GM12875 (cell line): ENCODE measurements around the gene POU6F1.

ENCODE experiments used
- H3K4me3 ChIP-seq: one replicate; pipeline ENCODE4 v1.5.1; 2011; ENCODE audit warnings: low read depth, low read length, control low read depth
- CTCF ChIP-seq: IDR thresholded peaks from 2 replicates; pipeline ENCODE4 v1.5.1; 2011; ENCODE audit warnings: low read depth, mild to moderate bottlenecking, control low read depth, inconsistent platforms, low read length, moderate library complexity, borderline replicate concordance; ENCODE audit not compliant: insufficient read depth

POU6F1 gene

GRCh38 chr12:51197736-51198567 lies 19.9 kb downstream of the POU6F1 start:
- TF ChIP-seq CTCF, result no peak
- no peak overlapping the region for H3K4me3 ChIP-seq

GRCh38 chr12:51196547-51196946 lies 21.3 kb downstream of the POU6F1 start:
- TF ChIP-seq CTCF, result no peak
- H3K4me3 ChIP-seq, result no peak overlapping the region

- TF ChIP-seq CTCF, result no peak
- H3K4me3 ChIP-seq, result no peak overlapping the region
These were observed 22.0 kb downstream of the POU6F1 start for GRCh38 chr12:51195841-51196240.

GRCh38 chr12:51192284-51192671 lies 25.6 kb downstream of the POU6F1 start:
- H3K4me3 ChIP-seq, result no peak overlapping the region
- TF ChIP-seq CTCF, result no peak

- TF ChIP-seq CTCF, result no peak
- no peak overlapping the region for H3K4me3 ChIP-seq
These were observed 26.2 kb downstream of the POU6F1 start for GRCh38 chr12:51191516-51192283.

- H3K4me3 ChIP-seq, result no peak overlapping the region
- no peak for TF ChIP-seq CTCF
These were observed 27.0 kb downstream of the POU6F1 start for GRCh38 chr12:51190820-51191219.
